ENCODE data around the gene POC1B.

POC1B gene

DNA sequence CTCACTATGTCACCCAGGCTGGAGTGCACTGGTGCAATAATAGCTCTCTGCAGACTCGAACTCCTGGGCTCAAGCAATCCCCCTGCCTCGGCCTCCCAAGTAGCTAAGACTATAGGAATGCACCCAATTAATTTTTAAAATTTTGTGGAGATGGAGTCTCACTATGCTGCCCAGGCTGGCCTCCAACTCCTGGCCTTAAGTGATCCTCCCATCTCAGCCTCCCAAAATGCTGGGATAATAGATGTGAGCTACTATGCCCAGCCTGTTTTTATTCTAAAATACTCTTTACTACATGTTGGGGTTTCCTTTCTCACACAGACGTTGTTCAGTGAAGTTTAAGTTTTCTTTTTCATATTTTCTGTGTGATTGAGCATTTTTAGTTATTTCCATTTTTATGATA, 112.6 kb downstream of the POC1B start:
- FAIRE-seq (no peak), DNase-seq (ENCODE audit: insufficient read length, low spot score) (no peak)
- no peak for TF ChIP-seq CTCF (IDR thresholded peaks at IDR 0.05; ENCODE audit: insufficient read depth, missing control alignments)

- FAIRE-seq (no peak), DNase-seq (ENCODE audit: insufficient read length, low spot score) (no peak)
These were observed 113.2 kb downstream of the POC1B start for GRCh38 chr12:89412665-89413064.

DNA sequence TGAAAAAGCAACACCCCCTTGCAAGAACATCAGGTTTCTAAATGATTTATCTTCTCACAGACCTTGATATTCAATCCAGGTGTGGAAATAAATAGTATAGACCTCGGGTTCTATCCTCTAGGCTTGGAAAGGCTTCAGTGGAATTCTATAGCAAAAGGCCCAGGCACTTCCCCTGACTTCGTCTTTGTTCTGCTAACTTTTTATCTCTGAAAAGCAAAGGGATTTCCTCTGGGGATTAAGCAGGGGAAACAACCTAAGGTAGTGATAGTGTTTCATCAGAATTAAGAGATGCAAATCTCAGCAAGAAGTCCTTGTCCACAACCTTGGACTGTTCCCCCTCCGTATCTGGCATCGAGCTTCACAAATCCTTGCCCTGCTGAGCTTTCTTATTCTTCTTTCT, 114.0 kb downstream of the POC1B start:
- no peak for TF ChIP-seq CTCF (IDR thresholded peaks at IDR 0.05; ENCODE audit: insufficient read depth, missing control alignments)
- FAIRE-seq (no peak), DNase-seq (ENCODE audit: insufficient read length, low spot score) (no peak)

More at GRCh38 chr12:89412665-89413064, 113.2 kb downstream of the POC1B start:
- no peak for TF ChIP-seq CTCF (IDR thresholded peaks at IDR 0.05; ENCODE audit: insufficient read depth, missing control alignments)

DNA sequence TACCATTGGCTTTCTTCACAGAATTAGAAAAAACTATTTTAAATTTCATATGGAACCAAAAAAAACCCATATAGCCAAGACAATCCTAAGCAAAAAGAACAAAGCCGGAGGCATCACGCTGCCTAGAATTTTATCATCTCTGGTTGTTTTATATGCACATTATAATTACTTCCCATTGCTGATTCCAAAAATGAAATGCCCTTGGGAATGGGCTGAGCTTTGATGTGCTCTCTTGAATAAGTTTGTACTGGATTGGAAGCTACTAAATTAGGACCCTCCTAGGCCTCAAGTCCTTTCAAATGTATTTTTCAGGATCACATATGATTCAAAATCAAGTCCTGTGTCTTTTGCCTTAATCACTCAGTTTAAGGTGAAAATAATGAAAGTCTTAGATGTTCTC, 114.6 kb downstream of the POC1B start:
- DNase-seq (ENCODE audit: insufficient read length, low spot score), result no peak
- TF ChIP-seq CTCF (IDR thresholded peaks at IDR 0.05; ENCODE audit: insufficient read depth, missing control alignments), result no peak
- no peak for FAIRE-seq

- no peak for DNase-seq (ENCODE audit: insufficient read length, low spot score)
- TF ChIP-seq CTCF (IDR thresholded peaks at IDR 0.05; ENCODE audit: insufficient read depth, missing control alignments), result no peak
- no peak for FAIRE-seq
These were observed 120.1 kb downstream of the POC1B start for GRCh38 chr12:89405626-89406345.

- FAIRE-seq (no peak), DNase-seq (ENCODE audit: insufficient read length, low spot score) (no peak)
- no peak for TF ChIP-seq CTCF (IDR thresholded peaks at IDR 0.05; ENCODE audit: insufficient read depth, missing control alignments)
These were observed 124.3 kb downstream of the POC1B start for GRCh38 chr12:89401433-89402058.

- no peak for DNase-seq (ENCODE audit: insufficient read length, low spot score)
- no peak for FAIRE-seq
- TF ChIP-seq CTCF (IDR thresholded peaks at IDR 0.05; ENCODE audit: insufficient read depth, missing control alignments), result no peak
These were observed 125.4 kb downstream of the POC1B start for GRCh38 chr12:89400415-89400814.
